Testis (tissue), 2 donors: Measurements from ENCODE around the gene AFG1L.
"Not testable (repeated sequence)": the region's sequence is repeated elsewhere in the genome, so short reads cannot be mapped to it uniquely, and the experiment has no call there.

Experiments used
- POLR2A ChIP-seq: fragments of 450-650 bp; IDR thresholded peaks from one replicate; pipeline ENCODE4 v1.6.1; 2017; ENCODE audit warnings: antibody characterized with exemption, mild to moderate bottlenecking, moderate library complexity
- TF ChIP-seq, protein P1 (sequence below), 3 experiments: fragments of 450-650 bp in 2 of 3; fragments of 200-600 bp in 1 of 3; sonication (generic) in 1 of 3; IDR thresholded peaks; one replicate each; pipeline ENCODE4 v1.5.1; 2016 to 2019; ENCODE audit warnings: antibody characterized with exemption in 3 of 3, mild to moderate bottlenecking in 2 of 3, moderate library complexity in 1 of 3

DNA sequence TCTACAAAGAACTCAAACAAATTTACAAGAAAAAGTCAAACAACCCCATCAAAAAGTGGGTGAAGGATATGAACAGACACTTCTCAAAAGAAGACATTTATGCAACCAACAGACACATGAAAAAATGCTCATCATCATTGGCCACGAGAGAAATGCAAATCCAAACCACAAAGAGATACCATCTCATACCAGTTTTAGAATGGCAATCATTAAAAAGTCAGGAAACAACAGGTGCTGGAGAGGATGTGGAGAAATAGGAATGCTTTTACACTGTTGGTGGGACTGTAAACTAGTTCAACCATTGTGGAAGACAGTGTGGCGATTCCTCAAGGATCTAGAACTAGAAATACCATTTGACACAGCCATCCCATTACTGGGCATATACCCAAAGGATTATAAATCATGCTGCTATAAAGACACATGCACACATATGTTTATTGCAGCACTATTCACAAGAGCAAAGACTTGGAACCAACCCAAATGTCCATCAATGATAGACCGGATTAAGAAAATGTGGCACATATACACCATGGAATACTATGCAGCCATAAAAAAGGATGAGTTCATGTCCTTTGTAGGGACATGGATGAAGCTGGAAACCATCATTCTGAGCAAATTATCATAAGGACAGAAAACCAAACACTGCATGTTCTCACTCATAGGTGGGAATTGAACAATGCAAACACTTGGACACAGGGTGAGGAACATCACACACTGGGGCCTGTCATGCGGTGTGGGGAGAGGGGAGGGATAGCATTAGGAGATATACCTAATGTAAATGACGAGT is 121.4 kb downstream of the AFG1L start:
- TF ChIP-seq, protein P1, sequence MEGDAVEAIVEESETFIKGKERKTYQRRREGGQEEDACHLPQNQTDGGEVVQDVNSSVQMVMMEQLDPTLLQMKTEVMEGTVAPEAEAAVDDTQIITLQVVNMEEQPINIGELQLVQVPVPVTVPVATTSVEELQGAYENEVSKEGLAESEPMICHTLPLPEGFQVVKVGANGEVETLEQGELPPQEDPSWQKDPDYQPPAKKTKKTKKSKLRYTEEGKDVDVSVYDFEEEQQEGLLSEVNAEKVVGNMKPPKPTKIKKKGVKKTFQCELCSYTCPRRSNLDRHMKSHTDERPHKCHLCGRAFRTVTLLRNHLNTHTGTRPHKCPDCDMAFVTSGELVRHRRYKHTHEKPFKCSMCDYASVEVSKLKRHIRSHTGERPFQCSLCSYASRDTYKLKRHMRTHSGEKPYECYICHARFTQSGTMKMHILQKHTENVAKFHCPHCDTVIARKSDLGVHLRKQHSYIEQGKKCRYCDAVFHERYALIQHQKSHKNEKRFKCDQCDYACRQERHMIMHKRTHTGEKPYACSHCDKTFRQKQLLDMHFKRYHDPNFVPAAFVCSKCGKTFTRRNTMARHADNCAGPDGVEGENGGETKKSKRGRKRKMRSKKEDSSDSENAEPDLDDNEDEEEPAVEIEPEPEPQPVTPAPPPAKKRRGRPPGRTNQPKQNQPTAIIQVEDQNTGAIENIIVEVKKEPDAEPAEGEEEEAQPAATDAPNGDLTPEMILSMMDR (IDR thresholded peaks at IDR 0.05): not testable (repeated sequence)
- not testable (repeated sequence) for TF ChIP-seq POLR2A
